ENCODE measurements around the gene USP32. TPM values are rescaled to one million over a fixed set of nuclear protein-coding genes. Genes with fewer than 3 reads are reported as not detected.

The USP32 gene
- total RNA-seq, 1 experiment from 2014 or later, result 32.3 TPM

GRCh38 chr17:60137731-60138130 lies 254.2 kb downstream of the USP32 start:
- Histone ChIP-seq H3K79me2 (ENCODE audit: low read depth) (no peaks in the 10 kb centered on the region), H3K27me3 (ENCODE audit: insufficient read depth, low read depth) (no peaks in the 10 kb centered on the region), H3K4me2 (no peak overlapping the region), H3K4me1 (replicated peaks; ENCODE audit: insufficient read depth) (peaks cover 16% of the 10 kb centered on the region), H3K36me3 (ENCODE audit: low read depth) (no peaks in the 10 kb centered on the region), H3K9me3 (ENCODE audit: insufficient read depth, low read depth) (no peaks in the 10 kb centered on the region), H3F3A (ENCODE audit: insufficient read depth, low read depth) (peaks cover 4% of the 10 kb centered on the region; the same call in 1 of the 2 replicates), H3K27ac (no peak overlapping the region), H3K9me2 (ENCODE audit: insufficient read depth) (no peaks in the 10 kb centered on the region), H3K4me3 (no peak overlapping the region), H2AFZ (no peak overlapping the region), H4K20me1 (ENCODE audit: insufficient read depth) (no peaks in the 10 kb centered on the region)
- intact Hi-C loops (cut with micrococcal nuclease; ENCODE audit: unreplicated experiment), result no loop called here
- no peak for DNase-seq
- CTCF ChIA-PET, result no interaction called here
- POLR2A ChIA-PET (ENCODE audit: unreplicated experiment), result no interaction called here
- no peak for TF ChIP-seq EZH2 (IDR thresholded peaks at IDR 0.05; ENCODE audit: low read depth)
- no peak for TF ChIP-seq CTCF (conservative IDR thresholded peaks at IDR 0.05)
- no TSS peak for BruUV-seq (replicated peaks)

GRCh38 chr17:60135951-60136666 lies 255.8 kb downstream of the USP32 start:
- Histone ChIP-seq H3K27ac (no peak overlapping the region), H3K4me2 (peak overlapping the region; percentile 97), H3K9me3 (ENCODE audit: insufficient read depth, low read depth) (no peaks in the 10 kb centered on the region), H3K79me2 (ENCODE audit: low read depth) (no peaks in the 10 kb centered on the region), H3K4me1 (replicated peaks; ENCODE audit: insufficient read depth) (peaks cover 10% of the 10 kb centered on the region; the same call in 1 of the 2 replicates), H3K36me3 (ENCODE audit: low read depth) (no peaks in the 10 kb centered on the region), H3K27me3 (ENCODE audit: insufficient read depth, low read depth) (no peaks in the 10 kb centered on the region), H4K20me1 (ENCODE audit: insufficient read depth) (no peaks in the 10 kb centered on the region), H3K9me2 (ENCODE audit: insufficient read depth) (no peaks in the 10 kb centered on the region), H2AFZ (peak overlapping the region; percentile 99), H3F3A (ENCODE audit: insufficient read depth, low read depth) (no peaks in the 10 kb centered on the region), H3K4me3 (peak overlapping the region; percentile 84; the same call in 1 of the 2 replicates)
- no peak for DNase-seq
- BruUV-seq (replicated peaks), result no TSS peak
- CTCF ChIA-PET, result no interaction called here
- TF ChIP-seq EZH2 (IDR thresholded peaks at IDR 0.05; ENCODE audit: low read depth) (no peak), CTCF (conservative IDR thresholded peaks at IDR 0.05) (no peak)
- POLR2A ChIA-PET (ENCODE audit: unreplicated experiment), result no interaction called here
- intact Hi-C loops (cut with micrococcal nuclease; ENCODE audit: unreplicated experiment), result no loop called here

- H4K20me1 ChIP-seq (ENCODE audit: insufficient read depth), result no peaks in the 10 kb centered on the region
- peak overlapping the region; percentile 84 for H3K4me3 ChIP-seq
- no peaks in the 10 kb centered on the region for H3K9me3 ChIP-seq (ENCODE audit: insufficient read depth, low read depth)
- H3F3A ChIP-seq (ENCODE audit: insufficient read depth, low read depth), result no peaks in the 10 kb centered on the region
- H3K4me1 ChIP-seq (replicated peaks; ENCODE audit: insufficient read depth), result peaks cover 10% of the 10 kb centered on the region; the same call in 1 of the 2 replicates
- H3K9me2 ChIP-seq (ENCODE audit: insufficient read depth), result no peaks in the 10 kb centered on the region
- H2AFZ ChIP-seq, result peak overlapping the region; percentile 99
- ChIA-PET CTCF (no interaction called here), POLR2A (ENCODE audit: unreplicated experiment) (no interaction called here)
- no peaks in the 10 kb centered on the region for H3K27me3 ChIP-seq (ENCODE audit: insufficient read depth, low read depth)
- no peaks in the 10 kb centered on the region for H3K79me2 ChIP-seq (ENCODE audit: low read depth)
- H3K27ac ChIP-seq, result no peak overlapping the region
- peak overlapping the region; percentile 97 for H3K4me2 ChIP-seq
- TF ChIP-seq CTCF (conservative IDR thresholded peaks at IDR 0.05), result no peak
- no peak for TF ChIP-seq EZH2 (IDR thresholded peaks at IDR 0.05; ENCODE audit: low read depth)
- H3K36me3 ChIP-seq (ENCODE audit: low read depth), result no peaks in the 10 kb centered on the region
- intact Hi-C loops (cut with micrococcal nuclease; ENCODE audit: unreplicated experiment), result no loop called here
- no TSS peak for BruUV-seq (replicated peaks)
- DNase-seq, result peak; percentile 79 to 85
Measured at GRCh38 chr17:60135151-60135950, 256.6 kb downstream of the USP32 start.
